HG03103 (cell line): ENCODE measurements around the gene CARMIL1.

Source experiments
- ATAC-seq: cut with Tn5 transposase; IDR thresholded peaks from one replicate; pipeline ENCODE4 v1.9.1; 2021; ENCODE audit warnings: low read depth; ENCODE audit not compliant: unreplicated experiment

The CARMIL1 gene

DNA sequence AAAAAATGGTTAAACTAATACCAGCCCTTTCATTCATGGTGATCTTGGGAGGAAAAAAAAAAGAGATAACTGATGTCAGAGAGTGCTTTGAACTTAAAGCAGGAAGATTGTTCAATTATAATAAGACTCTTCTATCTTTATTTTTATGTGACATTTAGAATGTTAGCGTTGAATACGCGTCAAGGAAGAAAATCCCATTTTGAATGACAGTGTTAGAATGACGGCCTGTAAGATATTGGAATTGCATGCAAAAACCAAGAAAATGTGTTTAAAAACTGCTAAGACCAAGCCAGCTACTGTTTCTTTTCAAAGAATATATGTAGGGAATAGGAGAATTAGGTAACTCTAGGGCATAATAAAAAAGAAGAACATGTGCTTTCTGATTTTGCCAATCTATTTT, 123.0 kb downstream of the CARMIL1 start:
- ATAC-seq, result no peak

DNA sequence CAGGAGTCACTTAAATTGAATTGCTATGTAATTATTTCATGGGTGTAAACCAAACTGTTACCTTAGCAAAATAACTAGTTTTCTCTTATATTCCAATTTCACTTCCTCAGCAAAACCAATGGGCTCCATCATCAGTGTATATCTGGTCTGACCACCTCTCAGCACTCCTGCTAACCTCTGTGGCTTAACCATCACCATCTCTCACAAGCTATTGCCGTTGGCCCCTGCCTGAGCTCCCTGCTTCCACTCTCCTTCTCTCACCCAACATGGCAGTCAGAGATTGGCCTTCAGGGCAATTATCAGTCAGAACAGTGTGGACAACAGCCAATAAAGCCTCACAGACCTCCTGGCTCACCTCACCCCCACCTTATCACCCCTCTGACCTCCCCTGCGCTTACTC, 124.0 kb downstream of the CARMIL1 start:
- ATAC-seq, result no peak

DNA sequence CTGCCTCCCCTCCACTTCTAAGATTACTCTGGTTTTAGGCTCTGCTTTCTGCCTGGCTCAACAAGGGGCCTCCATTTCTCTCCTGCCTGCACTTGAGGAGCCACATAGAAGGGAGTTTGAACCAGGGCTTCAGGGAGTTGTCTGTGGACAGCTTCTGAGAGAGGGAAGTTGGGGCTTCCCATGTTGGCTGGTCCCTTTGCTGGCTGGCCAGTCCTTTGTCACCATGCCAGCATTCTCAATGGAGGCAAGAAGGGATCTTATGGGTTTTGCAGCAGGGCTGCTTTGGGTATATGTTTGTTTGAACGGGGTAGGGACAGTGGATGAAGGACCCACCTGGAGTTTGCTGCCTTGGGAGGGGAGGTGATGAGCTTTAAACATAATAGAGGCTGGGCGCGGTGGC, 124.9 kb downstream of the CARMIL1 start:
- no peak for ATAC-seq

DNA sequence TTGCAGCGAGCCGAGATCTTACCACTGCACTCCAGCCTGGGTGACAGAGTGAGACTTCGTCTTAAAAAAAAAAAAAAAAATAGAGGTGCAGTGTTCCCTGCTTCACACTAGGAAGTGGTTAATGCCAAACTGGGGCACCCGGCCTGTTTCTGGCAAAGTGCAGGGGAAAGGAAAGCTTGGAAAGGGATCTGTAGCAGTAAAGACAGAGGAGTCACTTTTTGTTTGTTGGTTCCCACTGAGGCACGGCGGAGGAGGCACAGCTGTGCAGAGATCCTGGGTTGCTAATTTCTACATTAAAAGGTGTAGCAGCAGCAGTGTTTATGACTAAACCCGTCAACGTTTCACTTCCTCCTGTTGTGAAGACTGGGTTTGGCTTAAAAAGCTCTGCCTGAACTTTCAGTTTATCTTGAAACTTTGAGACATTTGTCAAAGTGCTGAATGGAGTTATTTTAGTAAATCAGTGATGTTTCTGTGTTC, 125.6 kb downstream of the CARMIL1 start:
- ATAC-seq, result peak; percentile 91

DNA sequence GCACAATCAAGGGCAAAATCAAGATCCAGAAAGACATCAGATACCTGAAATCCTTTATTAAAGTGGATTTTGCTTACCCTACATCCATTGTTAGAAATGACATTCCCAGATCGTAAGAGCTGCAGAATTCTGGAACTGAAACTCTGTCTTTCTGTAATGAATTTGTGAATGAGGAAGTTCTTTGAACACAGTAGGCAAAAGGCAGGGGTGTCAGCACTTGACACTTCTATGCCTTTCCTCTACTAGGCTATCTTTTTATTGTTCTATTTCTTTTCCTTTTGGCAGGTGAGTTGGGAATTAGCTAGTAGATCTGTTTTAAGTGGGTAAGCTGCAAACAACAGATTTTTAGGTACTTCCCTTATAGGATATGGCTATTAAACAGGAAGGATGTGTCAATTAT, 126.3 kb downstream of the CARMIL1 start:
- ATAC-seq, result peak; percentile 30

DNA sequence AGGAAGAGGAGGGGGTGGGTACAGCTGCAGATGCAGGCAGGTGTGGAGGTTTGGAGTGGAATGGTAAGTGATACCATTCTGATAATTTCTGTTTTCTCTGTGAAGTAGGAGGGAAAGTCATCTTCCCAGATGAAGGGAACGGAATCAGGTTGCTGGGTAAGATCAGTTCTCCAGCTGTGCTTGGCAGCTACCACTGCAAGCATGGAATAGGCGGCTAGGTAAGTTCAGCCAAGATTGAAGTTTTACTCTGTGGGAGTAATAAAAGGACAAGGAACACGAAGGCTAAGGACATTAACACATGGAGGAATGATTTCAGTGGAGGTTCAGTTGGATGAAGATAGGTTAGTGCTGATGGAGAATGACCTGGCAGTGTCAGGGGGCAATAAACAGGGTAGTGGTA, 128.3 kb downstream of the CARMIL1 start:
- no peak for ATAC-seq

DNA sequence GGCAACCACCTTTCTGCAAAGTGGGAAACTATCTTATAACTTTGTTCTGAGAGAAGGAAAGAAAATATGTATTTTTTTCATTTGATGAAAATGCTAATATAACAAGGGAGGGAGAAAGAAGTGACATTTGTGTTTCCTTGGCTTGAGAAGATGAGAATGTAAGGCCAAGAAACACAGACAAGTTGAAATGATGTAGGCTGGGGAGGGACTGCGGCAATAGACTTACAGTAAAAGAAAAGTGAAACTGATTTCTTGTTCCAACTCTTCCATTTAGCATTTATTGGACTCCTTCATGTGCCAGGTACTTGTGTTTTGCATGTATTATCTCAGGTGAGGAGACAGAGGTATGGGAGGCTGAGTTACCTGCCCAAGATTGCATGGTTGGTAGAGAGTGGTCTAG, 130.9 kb downstream of the CARMIL1 start:
- no peak for ATAC-seq

DNA sequence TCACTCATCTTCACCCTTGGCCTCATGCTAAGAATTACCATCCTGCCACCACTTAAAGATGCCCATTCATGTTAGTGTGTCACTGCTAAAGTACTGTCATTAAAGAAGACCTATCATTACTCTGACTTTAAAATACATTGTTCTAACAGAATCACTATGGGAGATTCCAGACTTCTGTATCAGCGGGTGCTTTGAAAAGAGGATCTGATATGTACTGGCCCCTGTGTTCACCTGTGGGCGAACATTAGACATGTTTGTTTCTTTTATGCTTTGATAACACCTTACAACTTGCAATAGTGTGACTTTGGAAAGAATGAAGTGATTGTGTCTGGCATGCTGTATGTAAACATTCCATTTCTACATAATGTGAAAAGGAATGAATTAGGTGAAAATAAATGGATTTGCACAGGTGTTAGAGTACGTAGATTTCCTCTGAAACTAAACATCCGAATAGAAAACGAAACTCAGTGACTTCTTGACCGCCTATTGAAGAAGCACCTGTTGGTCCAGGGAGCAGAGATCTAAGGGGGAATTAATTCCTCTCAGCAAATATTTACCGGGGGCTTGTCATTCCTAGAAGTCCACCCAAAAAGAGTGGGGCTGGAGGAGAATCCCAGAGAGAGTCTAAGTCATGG, 132.3 kb downstream of the CARMIL1 start:
- ATAC-seq, result no peak

DNA sequence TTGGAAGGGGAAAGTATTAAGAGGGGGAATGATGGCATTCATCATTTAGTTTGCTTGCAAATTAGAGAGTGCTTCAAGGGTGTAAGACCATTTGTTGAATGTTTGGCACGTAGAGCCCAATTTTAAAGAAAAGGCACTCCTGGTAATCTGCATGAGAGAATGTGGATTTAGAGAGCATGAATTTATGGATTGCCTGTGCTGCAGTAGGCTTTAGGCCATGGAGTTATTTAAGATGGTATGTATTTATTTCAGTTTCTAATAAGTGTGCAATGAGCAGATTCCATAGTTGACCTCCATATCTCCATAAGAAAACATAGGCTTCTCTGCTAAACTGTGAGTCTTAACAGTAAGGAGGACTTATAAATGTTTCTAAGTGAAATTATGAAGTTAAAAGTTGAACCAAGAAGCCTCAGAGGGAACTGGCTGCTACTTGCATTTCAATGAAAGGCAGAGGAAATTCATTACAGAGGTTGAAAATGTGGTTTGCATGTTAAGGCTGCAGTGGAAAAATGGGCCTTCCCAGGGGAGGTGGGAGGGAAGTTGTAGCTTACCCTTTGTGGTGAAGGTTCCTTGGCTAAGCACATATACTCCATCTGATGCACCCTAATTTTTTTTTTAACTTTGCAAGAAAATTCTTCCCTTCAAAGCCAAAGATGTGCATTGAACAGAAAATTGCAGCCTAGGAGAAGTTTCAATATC, 134.2 kb downstream of the CARMIL1 start:
- ATAC-seq, result no peak

DNA sequence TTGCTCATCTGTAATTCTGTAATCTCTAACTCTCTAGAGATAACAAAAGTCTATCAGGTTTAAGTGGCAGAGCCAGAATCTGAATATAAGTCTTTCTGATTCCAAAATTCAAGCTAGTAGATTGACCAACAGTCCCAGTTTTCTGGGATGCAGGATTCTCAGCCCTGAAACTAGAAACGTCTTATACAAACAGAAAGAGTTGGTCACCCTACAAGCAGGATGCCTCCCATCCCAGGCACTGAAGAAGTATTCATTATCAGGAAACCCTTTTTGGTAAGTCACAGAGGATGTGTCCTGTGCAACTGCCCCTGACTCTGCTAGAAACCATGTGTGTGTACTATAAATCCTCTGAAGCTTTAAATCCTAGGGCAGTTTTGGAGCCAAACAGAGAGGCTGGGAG, 135.0 kb downstream of the CARMIL1 start:
- ATAC-seq, result no peak

DNA sequence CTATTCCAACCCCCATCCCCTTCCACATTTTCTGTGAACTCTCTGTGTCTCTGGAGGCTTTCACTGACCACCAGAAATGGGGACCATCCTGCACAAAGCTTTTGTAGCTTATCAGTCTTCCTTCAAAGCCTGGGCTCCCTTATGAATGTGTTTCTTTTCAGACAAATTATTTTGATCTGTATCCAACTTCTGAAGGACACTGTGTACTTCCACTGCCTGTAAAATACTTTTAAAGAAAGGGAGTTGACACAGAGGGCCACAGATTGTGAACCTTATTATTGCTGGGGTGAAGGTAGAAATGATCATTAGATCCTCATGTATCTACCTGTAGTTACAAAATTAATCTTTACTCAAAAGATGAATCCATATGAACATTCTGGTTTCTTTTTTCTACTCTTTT, 135.6 kb downstream of the CARMIL1 start:
- no peak for ATAC-seq

DNA sequence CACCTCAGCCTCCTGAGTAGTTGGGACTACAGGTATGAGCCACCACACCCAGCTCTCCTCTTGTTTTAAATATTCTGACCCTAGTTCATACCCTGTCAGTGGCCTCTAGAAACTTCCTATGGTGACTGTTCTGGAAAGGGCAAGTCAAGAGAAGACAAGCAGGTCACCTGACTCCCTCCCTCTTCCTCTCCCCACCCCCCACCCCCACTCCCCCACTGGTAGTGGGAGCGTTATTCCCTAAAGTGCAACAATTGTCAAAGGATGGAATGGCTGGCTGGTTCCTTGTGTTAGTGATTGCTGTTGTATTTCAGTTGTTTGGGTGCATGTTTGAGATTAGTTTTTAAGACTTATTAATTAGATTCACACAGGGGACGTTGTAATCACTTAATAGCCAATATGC, 136.1 kb downstream of the CARMIL1 start:
- ATAC-seq, result no peak

DNA sequence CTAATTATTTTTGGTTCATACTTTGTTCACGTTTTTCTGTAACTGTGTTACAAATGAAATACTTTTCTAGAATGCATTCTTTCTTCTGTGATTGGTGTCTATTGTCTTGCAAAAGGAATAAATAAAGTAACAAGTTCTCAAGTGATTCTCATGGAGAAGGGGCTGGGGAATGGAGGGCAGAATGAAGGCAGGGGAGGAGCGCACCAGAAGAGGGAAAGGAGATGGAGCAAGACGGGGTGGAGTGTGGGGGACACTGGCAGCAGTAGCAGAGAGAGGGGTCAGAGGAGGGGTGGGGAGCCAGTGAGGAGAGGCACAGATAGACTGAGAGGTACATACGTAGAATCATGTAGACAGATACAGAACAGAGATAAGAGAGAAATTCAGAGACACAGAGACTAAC, 136.5 kb downstream of the CARMIL1 start:
- no peak for ATAC-seq

DNA sequence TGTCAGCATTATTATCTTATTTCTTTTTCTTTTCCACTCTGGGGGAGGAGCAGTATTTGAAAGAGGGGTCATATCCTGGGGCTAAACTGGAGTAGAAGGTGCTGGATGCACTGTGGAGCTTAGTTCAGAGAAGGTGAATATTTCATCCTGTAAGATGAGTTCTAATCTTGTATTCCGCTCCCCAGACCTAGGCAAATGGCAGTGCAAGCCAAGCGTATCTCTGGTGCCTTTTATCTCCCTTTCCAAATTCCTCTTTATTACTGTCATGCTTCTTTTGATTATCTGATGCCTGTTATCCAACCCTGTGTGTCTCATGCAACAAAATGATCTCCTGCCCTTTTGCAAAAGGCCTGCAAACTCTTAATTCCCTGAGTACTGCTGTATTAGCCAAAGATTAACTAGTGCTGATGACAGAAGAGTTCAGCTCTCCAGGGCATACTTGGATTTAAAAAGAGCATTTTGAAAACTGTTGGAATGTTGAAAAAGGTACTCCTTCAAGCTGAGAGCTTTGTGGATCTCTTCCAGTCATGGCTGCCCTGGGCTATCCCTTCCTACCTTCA, 138.0 kb downstream of the CARMIL1 start:
- ATAC-seq, result no peak

DNA sequence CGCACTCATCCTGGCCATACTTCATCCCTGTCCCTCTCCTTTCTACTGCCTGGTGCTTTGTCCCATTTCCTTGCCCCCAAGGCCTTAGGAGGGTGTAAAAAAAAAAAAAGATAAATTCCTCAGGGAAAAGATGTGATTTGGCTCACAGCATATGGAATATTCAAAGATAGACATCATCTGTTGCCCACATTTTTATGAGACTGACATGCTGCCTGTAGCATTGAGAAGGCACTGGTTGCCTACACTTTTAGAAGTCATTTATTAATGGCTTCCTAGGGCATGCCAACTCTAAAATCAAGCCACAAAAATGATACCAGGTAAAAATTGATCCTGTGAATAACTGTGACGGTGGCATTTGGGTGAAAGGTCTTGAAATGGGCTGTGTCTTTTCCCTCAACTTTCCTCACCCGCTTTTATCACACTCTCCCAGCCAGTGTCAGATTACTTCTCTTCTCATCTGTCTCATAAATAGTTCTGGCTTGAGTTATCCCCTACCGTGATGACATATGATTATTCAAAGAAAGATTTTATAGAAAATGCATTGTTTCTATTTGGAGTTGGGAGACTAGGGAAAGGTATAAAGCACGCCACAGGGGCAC, 139.4 kb downstream of the CARMIL1 start:
- no peak for ATAC-seq

DNA sequence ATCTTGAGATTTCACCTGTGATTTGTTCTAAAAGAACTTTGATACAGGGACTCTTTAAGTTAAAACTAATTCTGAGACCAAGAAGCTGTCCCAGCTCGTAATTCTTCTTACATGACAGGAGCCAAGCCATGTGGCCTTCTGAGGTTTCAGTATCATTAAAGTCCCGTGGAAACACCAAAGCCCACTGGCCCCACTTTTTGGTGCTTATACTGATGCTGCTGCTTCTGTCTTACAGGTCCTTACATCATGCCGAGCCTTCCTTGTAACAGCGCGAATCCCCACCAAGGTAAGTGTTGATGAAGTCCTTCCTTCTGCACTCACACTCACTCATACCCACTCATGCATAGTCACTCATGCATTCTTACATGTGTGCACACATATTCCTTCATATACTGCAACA, 140.7 kb downstream of the CARMIL1 start:
- no peak for ATAC-seq

DNA sequence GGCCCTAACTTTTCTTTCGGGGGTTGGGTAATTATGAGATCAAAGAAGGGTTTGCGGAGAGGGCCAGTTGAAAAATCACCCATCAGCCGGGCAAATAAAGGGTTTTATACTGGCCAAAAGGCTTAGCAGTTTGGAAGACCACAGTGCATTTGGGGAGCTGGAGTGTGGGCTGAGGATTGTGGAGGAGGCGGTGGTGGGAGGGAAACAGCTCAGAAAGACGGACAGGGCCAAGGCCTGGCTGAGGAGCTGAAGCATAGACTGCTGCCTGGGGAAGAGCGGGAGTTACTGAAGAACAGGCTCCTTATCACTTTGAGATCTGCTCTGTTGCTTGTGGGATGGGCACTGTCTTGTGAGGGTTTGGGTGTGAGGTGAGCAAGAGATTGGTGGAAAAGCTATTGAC, 144.2 kb downstream of the CARMIL1 start:
- no peak for ATAC-seq

DNA sequence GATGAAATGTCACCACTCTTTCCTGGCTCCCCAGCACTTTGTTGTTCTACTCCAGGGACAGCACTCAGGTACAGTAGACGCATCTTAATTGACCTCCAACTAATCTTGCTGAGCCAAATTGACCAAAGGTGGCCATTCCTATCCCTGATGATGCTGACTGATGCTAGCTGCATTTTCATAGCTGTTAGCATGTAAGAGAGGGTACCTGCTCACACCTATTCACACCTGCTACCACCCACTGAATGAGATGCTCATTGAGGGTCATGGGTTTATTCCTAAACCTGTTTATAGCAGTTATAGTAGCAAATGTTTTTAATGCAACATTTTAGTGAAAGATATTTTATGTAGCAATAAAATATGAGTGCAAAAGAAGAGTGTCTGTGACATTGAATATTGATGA, 145.1 kb downstream of the CARMIL1 start:
- ATAC-seq, result no peak

DNA sequence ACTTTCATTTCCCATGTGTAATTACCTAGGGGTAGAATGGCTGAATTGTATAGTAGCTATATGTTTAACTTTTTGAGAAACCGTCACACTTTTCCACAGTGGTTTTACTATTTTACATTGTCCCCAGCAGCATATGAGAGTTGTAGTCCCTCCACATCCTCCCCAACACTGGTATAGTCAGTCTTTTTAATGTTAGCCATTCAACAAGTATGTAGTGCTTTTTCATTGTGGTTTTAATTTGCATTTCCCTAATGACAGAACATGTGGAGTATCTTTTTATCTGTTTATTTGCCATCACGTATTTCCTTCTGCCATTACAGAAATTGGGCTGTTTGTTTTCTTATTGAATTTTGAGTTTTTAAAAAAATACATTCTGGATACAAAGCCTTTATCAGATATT, 148.4 kb downstream of the CARMIL1 start:
- no peak for ATAC-seq

DNA sequence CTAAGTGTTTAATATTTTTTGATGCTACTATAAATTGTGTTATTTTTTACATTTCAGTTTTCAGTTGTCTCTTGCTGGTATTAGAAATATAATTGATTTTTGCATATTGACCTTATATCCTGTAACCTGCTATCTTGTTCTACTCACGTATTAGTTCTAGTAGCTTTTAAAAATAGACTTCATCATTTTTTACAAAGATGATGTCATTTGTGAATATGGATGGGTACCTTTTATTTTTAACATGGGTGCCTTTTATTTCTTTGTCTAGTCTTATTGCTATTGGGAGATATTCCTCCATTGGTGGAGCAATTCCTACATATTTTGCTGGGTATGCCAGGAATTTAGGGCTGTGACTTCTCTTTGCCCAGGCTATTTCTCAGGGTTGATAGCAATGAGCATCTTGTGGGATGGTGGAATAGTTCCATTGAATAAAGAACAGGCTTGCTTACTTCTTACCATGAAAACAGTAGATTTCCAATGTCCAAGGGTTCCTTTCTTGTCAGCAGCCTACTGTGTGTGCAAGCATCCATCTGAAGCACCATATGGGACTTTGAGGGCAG, 149.7 kb downstream of the CARMIL1 start:
- no peak for ATAC-seq

DNA sequence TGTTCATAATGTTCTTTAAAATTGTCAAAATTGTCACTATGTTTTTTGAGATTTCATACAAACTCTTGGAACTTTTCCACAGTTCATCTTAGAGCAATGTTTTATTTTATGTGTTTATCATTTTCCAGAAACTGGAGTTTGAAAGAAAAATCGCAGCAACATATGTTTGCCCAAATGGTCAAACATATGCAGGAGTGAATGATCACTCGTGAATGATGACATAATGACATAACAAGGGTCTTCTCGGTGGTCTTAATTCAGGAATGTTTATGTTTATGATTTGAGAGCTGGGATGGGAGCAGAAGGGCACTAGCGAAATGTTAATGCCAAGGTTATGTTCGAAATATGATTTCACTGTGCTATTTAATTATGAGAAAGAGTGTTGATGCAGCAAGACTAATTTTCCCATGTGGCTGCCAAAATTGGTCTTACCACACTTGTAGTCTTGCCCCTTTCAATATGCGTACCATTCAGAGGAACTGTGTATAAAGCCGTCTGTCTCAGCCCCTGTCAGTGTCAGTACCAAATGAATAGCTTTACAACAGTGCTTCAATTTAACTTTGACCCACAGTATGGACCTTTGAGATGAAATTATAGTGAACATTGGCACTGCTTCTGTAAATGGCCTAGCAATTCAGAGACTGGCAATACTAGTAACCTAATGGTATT, 152.3 kb downstream of the CARMIL1 start:
- no peak for ATAC-seq
